Vagina (tissue), 2 donors: ENCODE results near the gene PPP2R2B.

Source experiments
- CTCF ChIP-seq, 3 experiments: fragments of 450-650 bp in 2 of 3; fragments of 200-600 bp in 1 of 3; sonication (generic) in 1 of 3; IDR thresholded peaks; one replicate each; pipeline ENCODE4 v1.5.1; 2017 to 2019; ENCODE audit warnings: antibody characterized with exemption in 3 of 3, mild to moderate bottlenecking in 2 of 3, moderate library complexity in 2 of 3
- POLR2A ChIP-seq, 2 donors: fragments of 450-650 bp; IDR thresholded peaks; one replicate each; pipeline ENCODE4 v1.6.1; 2017; ENCODE audit warnings: antibody characterized with exemption in 2 of 2, mild to moderate bottlenecking in 2 of 2, moderate library complexity in 2 of 2
- POLR2AphosphoS5 ChIP-seq, 2 donors: sonication (generic); formaldehyde crosslinking; IDR thresholded peaks; one replicate each; pipeline ENCODE4 v1.9.0; 2017; ENCODE audit warnings: antibody characterized with exemption in 2 of 2, mild to moderate bottlenecking in 2 of 2, low read depth in 1 of 2; ENCODE audit not compliant: insufficient read depth in 1 of 2

- no peak for TF ChIP-seq CTCF (IDR thresholded peaks at IDR 0.05)
- TF ChIP-seq POLR2A (IDR thresholded peaks at IDR 0.05) = no peak
- TF ChIP-seq POLR2AphosphoS5 (IDR thresholded peaks at IDR 0.05; ENCODE audit: insufficient read depth in 1 of 2, low read depth in 1 of 2) = no peak
These were observed 10.4 kb downstream of the PPP2R2B start for GRCh38 chr5:146867996-146868708.
